Hepatocyte (in vitro differentiated cells): Measurements from ENCODE around the gene LANCL2. TPM values are rescaled to one million over a fixed set of nuclear protein-coding genes. Genes with fewer than 3 reads are reported as not detected.
"Not testable (repeated sequence)": the region's sequence is repeated elsewhere in the genome, so short reads cannot be mapped to it uniquely, and the experiment has no call there.

Source experiments
- DNase-seq: peaks from one replicate; pipeline ENCODE4 v3.0.0-alpha.2; 2016; ENCODE audit warnings: low spot score
- H2AFZ ChIP-seq: fragments of 200-600 bp; sonication (generic); 2 replicates; pipeline ENCODE4 v1.6.0; 2016; ENCODE audit warnings: antibody characterized with exemption, mild to moderate bottlenecking
- H3K27ac ChIP-seq: fragments of 200-600 bp; sonication (generic); 2 replicates; pipeline ENCODE4 v1.5.1; 2016; ENCODE audit warnings: mild to moderate bottlenecking
- H3K27me3 ChIP-seq: fragments of 200-600 bp; sonication (generic); 2 replicates; pipeline ENCODE4 v1.6.1; 2016
- H3K36me3 ChIP-seq: fragments of 200-600 bp; sonication (generic); replicated peaks from 2 replicates; pipeline ENCODE4 v1.5.1; 2016; ENCODE audit warnings: low read depth; ENCODE audit not compliant: insufficient read depth
- H3K4me1 ChIP-seq: fragments of 200-600 bp; sonication (generic); 2 replicates; pipeline ENCODE4 v1.5.1; 2016; ENCODE audit warnings: mild to moderate bottlenecking, moderate library complexity; ENCODE audit not compliant: insufficient read depth
- H3K4me2 ChIP-seq: fragments of 200-600 bp; sonication (generic); 2 replicates; pipeline ENCODE4 v1.6.0; 2016
- H3K4me3 ChIP-seq: fragments of 200-600 bp; sonication (generic); 2 replicates; pipeline ENCODE4 v1.5.1; 2016; ENCODE audit warnings: mild to moderate bottlenecking
- H3K79me2 ChIP-seq: fragments of 200-600 bp; sonication (generic); 2 replicates; pipeline ENCODE4 v1.6.0; 2017; ENCODE audit warnings: mild to moderate bottlenecking
- H3K9me2 ChIP-seq: fragments of 200-600 bp; sonication (generic); replicated peaks from 2 replicates; pipeline ENCODE4 v1.6.0; 2017; ENCODE audit warnings: mild to moderate bottlenecking; ENCODE audit not compliant: insufficient read depth
- H3K9me3 ChIP-seq: fragments of 200-600 bp; sonication (generic); 2 replicates; pipeline ENCODE4 v1.5.1; 2016; ENCODE audit warnings: low read depth, mild to moderate bottlenecking
- H4K20me1 ChIP-seq: fragments of 200-600 bp; sonication (generic); 2 replicates; pipeline ENCODE4 v1.6.0; 2016; ENCODE audit warnings: mild to moderate bottlenecking; ENCODE audit not compliant: insufficient read depth, poor library complexity, severe bottlenecking
- EZH2 ChIP-seq: fragments of 200-600 bp; sonication (generic); IDR thresholded peaks from 2 replicates; pipeline ENCODE4 v1.6.1; 2016; ENCODE audit warnings: antibody characterized with exemption, mild to moderate bottlenecking, borderline replicate concordance
- EZH2phosphoT487 ChIP-seq: fragments of 200-600 bp; sonication (generic); IDR thresholded peaks from one replicate; pipeline ENCODE4 v1.6.1; 2018; ENCODE audit warnings: antibody characterized with exemption, mild to moderate bottlenecking, low read depth, moderate library complexity; ENCODE audit not compliant: unreplicated experiment, severe bottlenecking
- WGBS: methylation state at CpG from one replicate; pipeline ENCODE4 v1.1.6; 2016; ENCODE audit warnings: low lambda C conversion rate; ENCODE audit errors: missing lambda C conversion rate; 5-methylcytosine and 5-hydroxymethylcytosine counted together
- polyA plus RNA-seq: library from polyadenylated mRNA; unstranded; fragments of >200 nt; fragmentation: Nextera tagmentation; extraction: Ambion mirVana; gene quantifications from 2 replicates; pipeline ENCODE4 v1.2.1, GENCODE V29; 2016
- total RNA-seq: library from RNA; depleted of rRNA; stranded (reverse); fragments of >200 nt; gene quantifications from 2 replicates; pipeline ENCODE4 v1.2.3, GENCODE V29; 2014
- TF ChIP-seq, protein P1 (sequence below): fragments of 200-600 bp; sonication (generic); IDR thresholded peaks from 2 replicates; pipeline ENCODE4 v1.5.1; 2016; ENCODE audit warnings: antibody characterized with exemption, mild to moderate bottlenecking; ENCODE audit not compliant: poor library complexity

The LANCL2 gene
- total and polyA plus RNA-seq, 2 experiments from 2014 or later = 13.5 to 14.8 TPM

DNA sequence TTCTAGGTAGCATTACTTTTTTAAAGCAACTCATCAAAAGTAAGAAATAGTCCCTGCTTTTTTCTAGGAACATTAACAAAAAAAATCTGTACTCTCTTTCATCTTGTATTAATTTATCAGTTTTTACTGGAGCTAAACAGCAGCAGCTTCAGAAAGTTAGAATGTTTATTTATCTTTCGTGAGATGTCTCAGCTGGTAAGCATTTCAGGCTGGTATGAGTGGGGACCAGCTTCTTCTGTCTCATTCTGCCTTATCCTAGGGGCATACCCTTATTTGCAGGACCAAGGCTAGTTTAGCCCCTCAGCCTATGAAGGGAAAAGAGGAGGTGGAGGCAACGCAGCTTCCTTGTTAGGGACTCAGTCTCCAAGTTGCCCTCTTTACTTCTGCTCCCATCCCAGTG, 35.1 kb downstream of the LANCL2 start:
- WGBS = 92% methylated on average over 2 of the region's 2 CpGs
- TF ChIP-seq, protein P1, sequence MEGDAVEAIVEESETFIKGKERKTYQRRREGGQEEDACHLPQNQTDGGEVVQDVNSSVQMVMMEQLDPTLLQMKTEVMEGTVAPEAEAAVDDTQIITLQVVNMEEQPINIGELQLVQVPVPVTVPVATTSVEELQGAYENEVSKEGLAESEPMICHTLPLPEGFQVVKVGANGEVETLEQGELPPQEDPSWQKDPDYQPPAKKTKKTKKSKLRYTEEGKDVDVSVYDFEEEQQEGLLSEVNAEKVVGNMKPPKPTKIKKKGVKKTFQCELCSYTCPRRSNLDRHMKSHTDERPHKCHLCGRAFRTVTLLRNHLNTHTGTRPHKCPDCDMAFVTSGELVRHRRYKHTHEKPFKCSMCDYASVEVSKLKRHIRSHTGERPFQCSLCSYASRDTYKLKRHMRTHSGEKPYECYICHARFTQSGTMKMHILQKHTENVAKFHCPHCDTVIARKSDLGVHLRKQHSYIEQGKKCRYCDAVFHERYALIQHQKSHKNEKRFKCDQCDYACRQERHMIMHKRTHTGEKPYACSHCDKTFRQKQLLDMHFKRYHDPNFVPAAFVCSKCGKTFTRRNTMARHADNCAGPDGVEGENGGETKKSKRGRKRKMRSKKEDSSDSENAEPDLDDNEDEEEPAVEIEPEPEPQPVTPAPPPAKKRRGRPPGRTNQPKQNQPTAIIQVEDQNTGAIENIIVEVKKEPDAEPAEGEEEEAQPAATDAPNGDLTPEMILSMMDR = no peak
- no peak for TF ChIP-seq EZH2phosphoT487
- no peak for TF ChIP-seq EZH2
- Histone ChIP-seq H3K27ac (no peak overlapping the region), H3K4me3 (no peak overlapping the region), H3K4me1 (no peaks in the 10 kb centered on the region), H3K9me2 (no peaks in the 10 kb centered on the region), H4K20me1 (no peaks in the 10 kb centered on the region), H3K27me3 (no peaks in the 10 kb centered on the region), H3K36me3 (no peaks in the 10 kb centered on the region), H3K4me2 (no peak overlapping the region), H3K9me3 (no peaks in the 10 kb centered on the region), H2AFZ (no peak overlapping the region), H3K79me2 (no peaks in the 10 kb centered on the region)
- no peak for DNase-seq

DNA sequence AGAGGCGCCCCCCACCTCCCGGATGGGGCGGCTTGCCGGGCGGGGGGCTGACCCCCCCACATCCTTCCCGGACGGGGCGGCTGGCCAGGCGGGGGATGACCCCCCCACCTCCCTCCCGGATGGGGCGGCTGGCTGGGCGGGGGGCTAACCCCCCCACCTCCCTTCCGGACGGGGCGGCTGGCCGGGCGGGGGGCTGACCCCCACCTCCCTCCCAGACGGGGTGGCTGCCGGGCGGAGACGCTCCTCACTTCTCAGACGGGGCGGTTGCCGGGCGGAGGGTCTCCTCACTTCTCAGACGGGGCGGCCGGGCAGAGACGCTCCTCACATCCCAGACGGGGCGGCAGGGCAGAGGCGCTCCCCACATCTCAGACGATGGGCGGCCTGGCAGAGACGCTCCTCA, 37.4 kb downstream of the LANCL2 start:
- H3K4me2 ChIP-seq, DNase-seq, H3K4me3 ChIP-seq, H3K27me3 ChIP-seq, H3K27ac ChIP-seq, H3K9me3 ChIP-seq, H4K20me1 ChIP-seq, H3K9me2 ChIP-seq, H3K79me2 ChIP-seq, H3K36me3 ChIP-seq, H2AFZ ChIP-seq, H3K4me1 ChIP-seq: not testable (repeated sequence)
- WGBS = no CpG with 5 or more reads among the region's 35 CpGs

DNA sequence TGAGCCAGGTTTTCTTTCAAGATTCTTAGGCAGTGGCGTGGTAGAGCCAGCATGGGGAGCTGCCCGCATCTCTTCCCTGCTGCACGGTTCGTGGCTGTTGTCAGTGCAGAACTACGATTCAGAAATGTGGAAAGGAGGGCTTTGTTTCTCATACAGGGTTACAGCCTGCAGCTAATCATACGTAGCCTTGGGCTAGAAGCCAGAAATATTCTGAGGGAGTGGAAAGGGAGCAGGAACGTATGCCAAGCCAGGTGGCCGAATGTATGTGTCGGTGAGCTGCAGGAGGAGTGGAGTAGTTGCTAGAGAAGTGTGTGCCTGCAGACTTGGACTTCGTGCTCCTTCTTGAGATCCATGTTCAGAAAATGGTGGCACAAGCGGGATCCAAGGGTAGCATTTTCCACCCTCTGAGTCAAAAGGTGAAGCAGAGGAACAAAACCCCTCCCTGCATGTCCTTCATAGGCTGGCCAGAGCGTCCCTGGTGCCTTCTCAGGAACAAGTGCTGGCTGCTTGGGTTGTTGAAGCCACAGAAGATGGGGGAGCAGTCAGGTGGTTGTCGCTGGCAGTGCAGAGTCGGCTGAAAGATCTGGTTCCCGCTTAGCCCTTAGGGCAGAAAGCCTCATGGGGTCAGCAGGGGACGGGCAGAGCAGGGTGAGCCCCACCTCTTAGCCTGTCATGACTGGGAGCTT, 40.9 kb downstream of the LANCL2 start:
- DNase-seq = no peak
- Histone ChIP-seq H3K9me3 (no peaks in the 10 kb centered on the region), H4K20me1 (no peaks in the 10 kb centered on the region), H3K4me2 (no peak overlapping the region), H3K36me3 (no peaks in the 10 kb centered on the region), H3K9me2 (no peaks in the 10 kb centered on the region), H3K79me2 (no peaks in the 10 kb centered on the region), H2AFZ (no peak overlapping the region), H3K27me3 (no peaks in the 10 kb centered on the region), H3K27ac (no peak overlapping the region), H3K4me1 (no peaks in the 10 kb centered on the region), H3K4me3 (no peak overlapping the region)
- TF ChIP-seq, protein P1 = no peak
- TF ChIP-seq EZH2phosphoT487 (no peak), EZH2 (no peak)
- WGBS = 95% methylated on average over 16 of the region's 16 CpGs

DNA sequence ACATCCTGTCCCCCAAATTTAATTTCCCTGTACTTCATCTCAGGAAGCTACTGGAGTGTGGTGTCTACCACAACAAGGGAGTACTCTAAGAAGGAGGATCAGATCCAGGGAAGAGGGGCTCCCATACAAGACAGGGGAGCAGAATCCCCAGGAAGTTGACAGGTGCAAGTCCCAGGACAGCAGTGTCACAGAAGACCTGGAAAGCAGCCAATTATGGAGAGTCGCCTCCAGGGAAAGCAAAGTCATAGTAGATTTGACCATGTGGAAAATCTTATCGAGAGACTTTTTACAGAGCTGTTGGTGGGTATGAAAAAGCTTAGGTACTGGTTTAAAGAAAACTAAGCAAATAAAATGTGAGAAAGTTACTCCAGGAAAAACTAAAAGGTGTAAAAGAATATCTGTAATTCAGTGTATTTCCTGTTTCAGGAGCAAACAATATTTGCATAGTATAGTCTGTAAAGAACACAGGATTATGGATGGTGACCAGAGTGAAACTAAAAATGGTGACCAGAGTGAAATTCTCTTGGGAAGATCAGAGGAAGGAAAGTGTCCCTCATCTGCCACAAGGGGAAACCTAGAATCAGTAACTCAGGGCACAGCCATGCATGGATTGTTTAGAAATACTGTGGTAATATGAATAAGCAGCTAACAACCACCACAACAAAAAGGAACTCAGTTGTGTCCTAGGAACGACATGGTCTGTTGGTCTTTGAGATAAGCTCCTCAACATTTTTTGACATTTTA, 44.5 kb downstream of the LANCL2 start:
- no peaks in the 10 kb centered on the region for H3K79me2 ChIP-seq
- H3K27ac ChIP-seq = peak overlapping the region; percentile 23
- H3K4me2 ChIP-seq = no peak overlapping the region
- TF ChIP-seq, protein P1 = no peak
- H3K9me3 ChIP-seq = no peaks in the 10 kb centered on the region
- no peak overlapping the region for H3K4me3 ChIP-seq
- no peaks in the 10 kb centered on the region for H3K4me1 ChIP-seq
- no peaks in the 10 kb centered on the region for H3K36me3 ChIP-seq
- no peaks in the 10 kb centered on the region for H3K27me3 ChIP-seq
- no peaks in the 10 kb centered on the region for H4K20me1 ChIP-seq
- H2AFZ ChIP-seq = no peak overlapping the region
- DNase-seq = peak; percentile 35
- WGBS = 85% methylated on average over 3 of the region's 3 CpGs
- H3K9me2 ChIP-seq = no peaks in the 10 kb centered on the region
